Transverse colon (tissue), 4 donors: ENCODE data around the gene PIGT.

ENCODE experiments used
- EP300 ChIP-seq: sonication (generic); formaldehyde crosslinking; IDR thresholded peaks from one replicate; pipeline ENCODE4 v1.6.1; 2017; ENCODE audit warnings: antibody characterized with exemption, low read depth
- POLR2AphosphoS5 ChIP-seq, 3 donors: sonication (generic); formaldehyde crosslinking; IDR thresholded peaks; one replicate each; pipeline ENCODE4 v1.6.1; 2016; ENCODE audit warnings: antibody characterized with exemption in 3 of 3
- TF ChIP-seq, protein P1 (sequence below), 5 experiments: fragments of 200-600 bp in 3 of 5; fragments of 450-650 bp in 2 of 5; sonication (generic) in 3 of 5; IDR thresholded peaks; 1 replicate in 2 of 5; 2 replicates in 3 of 5; pipeline ENCODE4 v1.5.1; 2016 to 2017; ENCODE audit warnings: antibody characterized with exemption in 5 of 5, inconsistent platforms in 3 of 5, mild to moderate bottlenecking in 2 of 5, moderate library complexity in 1 of 5

DNA sequence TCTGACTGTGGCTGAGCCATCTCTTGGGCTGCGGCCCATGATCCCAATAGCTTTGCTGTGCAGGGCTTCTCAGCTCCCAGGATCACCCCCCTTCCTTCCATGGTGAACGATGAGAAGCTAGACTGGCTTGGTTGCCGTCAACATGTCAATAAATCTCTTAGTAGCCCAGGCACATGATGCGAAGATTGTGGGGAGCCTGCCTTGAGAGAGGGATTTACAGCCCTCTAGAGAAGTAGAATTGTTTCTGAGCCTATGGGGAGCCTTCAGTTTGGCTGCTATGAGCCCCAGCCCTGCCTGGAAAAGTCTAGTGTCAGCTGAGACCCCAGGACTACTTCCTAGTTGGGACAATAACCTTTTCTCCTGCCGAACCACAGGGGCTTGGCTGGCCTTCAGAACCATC lies 3.3 kb upstream of the PIGT start:
- TF ChIP-seq, protein P1, sequence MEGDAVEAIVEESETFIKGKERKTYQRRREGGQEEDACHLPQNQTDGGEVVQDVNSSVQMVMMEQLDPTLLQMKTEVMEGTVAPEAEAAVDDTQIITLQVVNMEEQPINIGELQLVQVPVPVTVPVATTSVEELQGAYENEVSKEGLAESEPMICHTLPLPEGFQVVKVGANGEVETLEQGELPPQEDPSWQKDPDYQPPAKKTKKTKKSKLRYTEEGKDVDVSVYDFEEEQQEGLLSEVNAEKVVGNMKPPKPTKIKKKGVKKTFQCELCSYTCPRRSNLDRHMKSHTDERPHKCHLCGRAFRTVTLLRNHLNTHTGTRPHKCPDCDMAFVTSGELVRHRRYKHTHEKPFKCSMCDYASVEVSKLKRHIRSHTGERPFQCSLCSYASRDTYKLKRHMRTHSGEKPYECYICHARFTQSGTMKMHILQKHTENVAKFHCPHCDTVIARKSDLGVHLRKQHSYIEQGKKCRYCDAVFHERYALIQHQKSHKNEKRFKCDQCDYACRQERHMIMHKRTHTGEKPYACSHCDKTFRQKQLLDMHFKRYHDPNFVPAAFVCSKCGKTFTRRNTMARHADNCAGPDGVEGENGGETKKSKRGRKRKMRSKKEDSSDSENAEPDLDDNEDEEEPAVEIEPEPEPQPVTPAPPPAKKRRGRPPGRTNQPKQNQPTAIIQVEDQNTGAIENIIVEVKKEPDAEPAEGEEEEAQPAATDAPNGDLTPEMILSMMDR (IDR thresholded peaks at IDR 0.05), result no peak
- no peak for TF ChIP-seq POLR2AphosphoS5 (IDR thresholded peaks at IDR 0.05)
- TF ChIP-seq EP300, result no peak
